Stomach (tissue), 4 donors: ENCODE results near the gene VWA2.

Experiments
- CTCF ChIP-seq, 7 experiments: fragments of 450-650 bp in 4 of 7; fragments of 200-600 bp in 3 of 7; sonication (generic) in 3 of 7; IDR thresholded peaks; one replicate each; pipeline ENCODE4 v1.5.1; 2016 to 2019; ENCODE audit warnings: antibody characterized with exemption in 7 of 7, control low read depth in 2 of 7, mild to moderate bottlenecking in 1 of 7
- POLR2A ChIP-seq, 4 donors: fragments of 450-650 bp; IDR thresholded peaks; one replicate each; pipeline ENCODE4 v1.6.1; 2016; ENCODE audit warnings: antibody characterized with exemption in 4 of 4, control low read depth in 2 of 4, mild to moderate bottlenecking in 1 of 4, moderate library complexity in 1 of 4

GRCh38 chr10:114245121-114245791 is 6.2 kb downstream of the VWA2 start:
- TF ChIP-seq CTCF (IDR thresholded peaks at IDR 0.05) (no peak), POLR2A (IDR thresholded peaks at IDR 0.05) (no peak)
